Upper lobe of right lung (tissue), 1 donor: ENCODE results near the gene HRH3. TPM values are rescaled to one million over a fixed set of nuclear protein-coding genes. Genes with fewer than 3 reads are reported as not detected.

ENCODE experiments used
- ATAC-seq: fragments of 200-7000 bp; cut with Tn5 transposase; one replicate; pipeline ENCODE4 v1.9.1; 2020; ENCODE audit warnings: mild to moderate bottlenecking, moderate library complexity
- DNase-seq: peaks from one replicate; pipeline ENCODE4 v3.0.0-alpha.2; 2020
- H3K27ac ChIP-seq: fragments of 200-600 bp; one replicate; pipeline ENCODE4 v1.8.0; 2022
- H3K27me3 ChIP-seq: fragments of 200-600 bp; one replicate; pipeline ENCODE4 v1.8.0; 2022; ENCODE audit warnings: mild to moderate bottlenecking
- H3K36me3 ChIP-seq: fragments of 200-600 bp; one replicate; pipeline ENCODE4 v1.8.0; 2022
- H3K4me1 ChIP-seq: fragments of 200-600 bp; one replicate; pipeline ENCODE4 v1.8.0; 2022
- H3K4me3 ChIP-seq: fragments of 200-600 bp; one replicate; pipeline ENCODE4 v1.8.0; 2022; ENCODE audit warnings: mild to moderate bottlenecking
- H3K9me3 ChIP-seq: fragments of 200-600 bp; one replicate; pipeline ENCODE4 v1.8.0; 2022
- CTCF ChIP-seq: fragments of 200-600 bp; IDR thresholded peaks from one replicate; pipeline ENCODE4 v1.8.0; 2022; ENCODE audit warnings: antibody characterized with exemption
- intact Hi-C: fragments of 100-400 bp; cut with DNase I; formaldehyde crosslinking; loops from one replicate; pipeline ENCODE4 v1.11.0; 2022
- total RNA-seq: library from RNA; stranded (reverse); fragmentation: NEBNext Ultra II Directional; extraction: Animal tissue kit (Norgen Biotek cat#: 25700); gene quantifications from one replicate; pipeline ENCODE4 v1.2.1, GENCODE V29; 2021
- donor health status: DM: no; HTN: yes; CAD: no; lungs with severe emphysema.

Gene HRH3
- total RNA-seq, 1 donor from 2014 or later: not detected

DNA sequence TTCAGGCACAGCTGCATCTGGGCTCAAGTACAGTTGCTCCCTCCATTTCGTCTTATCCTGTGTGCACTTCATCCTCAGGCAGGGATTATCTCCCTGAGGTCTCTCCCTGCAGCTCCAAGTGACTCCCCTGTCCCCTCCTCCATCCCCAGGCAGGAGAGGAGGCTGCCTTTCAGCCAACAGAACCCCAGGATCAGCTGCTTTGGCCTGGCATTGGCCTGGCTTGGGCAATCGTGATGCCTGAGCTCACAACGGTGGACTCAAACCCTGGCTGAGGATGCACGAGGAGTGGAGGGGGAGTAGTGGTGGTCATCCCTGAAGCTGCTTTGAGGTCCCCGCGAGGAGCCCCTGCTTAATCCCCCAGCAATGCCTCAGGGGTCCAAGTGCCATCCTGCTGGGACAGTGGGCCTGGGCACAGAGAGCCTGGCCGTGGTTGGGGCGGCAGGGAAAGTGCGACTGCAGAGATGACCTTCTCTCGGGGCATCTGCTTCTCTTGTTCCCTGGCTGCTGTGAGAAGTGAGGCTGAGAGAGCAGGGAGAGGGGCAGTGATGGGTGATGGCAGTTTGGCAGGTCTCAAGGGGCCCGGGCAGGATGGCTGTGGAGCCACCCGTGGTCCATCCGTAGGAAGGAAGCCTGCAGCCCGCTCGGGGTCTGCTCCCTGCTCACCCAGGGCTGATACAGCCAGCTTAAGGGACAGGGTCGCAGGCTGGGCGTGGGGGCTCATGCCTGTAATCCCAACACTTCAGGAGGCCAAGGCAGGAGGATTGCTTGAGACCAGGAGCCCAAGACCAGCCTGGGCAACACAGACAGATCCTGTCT lies 6.0 kb upstream of the HRH3 start:
- Histone ChIP-seq H3K9me3 (no peaks in the 10 kb centered on the region), H3K4me3 (no peak overlapping the region), H3K4me1 (no peaks in the 10 kb centered on the region), H3K36me3 (no peaks in the 10 kb centered on the region), H3K27me3 (peaks cover 45% of the 10 kb centered on the region), H3K27ac (no peak overlapping the region)
- intact Hi-C loops: no loop called here
- TF ChIP-seq CTCF: no peak
- DNase-seq (no peak), ATAC-seq (no peak)

DNA sequence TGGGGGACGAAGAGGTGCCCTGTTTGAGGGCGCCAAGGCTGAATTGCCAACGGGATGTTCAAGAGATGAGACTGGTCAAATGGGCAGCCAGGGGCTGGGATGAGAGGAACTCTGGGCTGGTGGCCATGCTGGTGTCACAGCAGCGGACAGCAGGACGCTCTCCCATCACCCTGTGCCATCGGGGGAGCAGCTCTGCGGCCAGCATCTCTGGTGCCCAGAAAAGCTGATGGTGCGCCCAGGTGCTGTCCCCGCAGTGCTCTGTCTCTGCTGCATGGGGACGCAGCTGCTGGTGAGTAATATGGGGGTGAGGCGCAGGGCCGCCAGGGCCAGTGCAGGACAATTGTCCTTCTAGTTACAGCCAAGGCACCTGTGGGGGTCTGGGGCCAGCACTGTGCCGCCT lies 4.9 kb upstream of the HRH3 start:
- intact Hi-C loops: no loop called here
- DNase-seq: no peak
- Histone ChIP-seq H3K4me1 (no peaks in the 10 kb centered on the region), H3K27me3 (peaks cover 53% of the 10 kb centered on the region), H3K9me3 (no peaks in the 10 kb centered on the region), H3K36me3 (no peaks in the 10 kb centered on the region), H3K27ac (no peak overlapping the region), H3K4me3 (no peak overlapping the region)
- TF ChIP-seq CTCF: no peak
- no peak for ATAC-seq

- Histone ChIP-seq H3K36me3 (no peaks in the 10 kb centered on the region), H3K4me3 (no peak overlapping the region), H3K4me1 (no peaks in the 10 kb centered on the region), H3K27me3 (peaks cover 56% of the 10 kb centered on the region), H3K27ac (no peak overlapping the region), H3K9me3 (no peaks in the 10 kb centered on the region)
- intact Hi-C loops: no loop called here
- DNase-seq (no peak), ATAC-seq (no peak)
- TF ChIP-seq CTCF: no peak
These were observed 4.2 kb upstream of the HRH3 start for GRCh38 chr20:62224113-62224855.

DNA sequence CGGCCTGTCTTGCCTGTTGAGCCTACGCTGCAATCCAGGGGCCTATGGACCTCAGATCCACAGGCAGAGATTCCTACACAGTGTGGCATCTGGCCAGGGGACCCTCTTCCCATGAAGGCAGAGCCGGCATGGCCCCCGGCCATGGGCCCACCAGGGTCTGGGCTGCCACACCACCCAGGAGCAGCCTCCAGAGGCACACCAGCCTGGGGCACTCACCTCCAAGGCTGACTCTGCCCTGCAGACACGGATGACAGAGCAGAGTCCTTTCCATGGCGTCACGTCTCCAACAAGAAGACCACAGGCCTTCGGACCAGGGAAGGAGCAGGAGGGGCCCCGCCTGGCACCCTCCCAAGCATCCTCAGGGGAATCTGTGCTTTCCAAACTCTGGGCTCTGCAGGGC lies 3.5 kb upstream of the HRH3 start:
- no peak overlapping the region for H3K27ac ChIP-seq

DNA sequence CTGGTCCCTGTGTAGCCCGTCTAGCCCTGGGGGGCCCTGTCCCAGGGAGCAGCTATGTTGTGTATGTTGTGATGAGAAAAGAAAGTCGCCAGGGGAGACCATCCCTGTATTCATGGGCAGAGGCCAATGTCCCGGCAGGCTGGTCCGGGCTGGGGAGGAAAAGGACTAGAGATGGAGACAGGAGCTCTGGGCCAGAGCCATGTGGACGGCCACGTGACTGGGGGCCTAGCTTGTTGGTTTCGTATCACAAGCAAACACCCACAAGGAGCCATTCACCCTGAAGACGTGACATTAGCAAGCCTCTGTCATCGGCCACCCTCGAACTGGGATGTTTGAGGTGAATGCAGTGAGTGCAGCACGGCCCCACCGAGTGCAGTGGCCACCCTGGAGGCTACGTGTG lies 2.9 kb upstream of the HRH3 start:
- ATAC-seq (no peak), DNase-seq (no peak)
- H3K9me3 ChIP-seq: no peaks in the 10 kb centered on the region
- TF ChIP-seq CTCF: no peak
- H3K4me1 ChIP-seq: no peaks in the 10 kb centered on the region
- no peak overlapping the region for H3K27ac ChIP-seq
- no peak overlapping the region for H3K4me3 ChIP-seq
- H3K36me3 ChIP-seq: no peaks in the 10 kb centered on the region
- intact Hi-C loops: no loop called here
- peaks cover 69% of the 10 kb centered on the region for H3K27me3 ChIP-seq

More for the DNA sequence above, 3.5 kb upstream of the HRH3 start:
- no peak for ATAC-seq
- Histone ChIP-seq H3K4me3 (no peak overlapping the region), H3K4me1 (no peaks in the 10 kb centered on the region), H3K9me3 (no peaks in the 10 kb centered on the region), H3K27me3 (peaks cover 63% of the 10 kb centered on the region), H3K36me3 (no peaks in the 10 kb centered on the region)
- intact Hi-C loops: no loop called here
- TF ChIP-seq CTCF: no peak
- no peak for DNase-seq
